ENCODE measurements around the gene KCP. TPM values are rescaled to one million over a fixed set of nuclear protein-coding genes. Genes with fewer than 3 reads are reported as not detected.

Gene KCP
- total RNA-seq, 6 experiments from 2014 or later = 0.10 to 0.22 (median 0.12) TPM; not detected in 2

DNA sequence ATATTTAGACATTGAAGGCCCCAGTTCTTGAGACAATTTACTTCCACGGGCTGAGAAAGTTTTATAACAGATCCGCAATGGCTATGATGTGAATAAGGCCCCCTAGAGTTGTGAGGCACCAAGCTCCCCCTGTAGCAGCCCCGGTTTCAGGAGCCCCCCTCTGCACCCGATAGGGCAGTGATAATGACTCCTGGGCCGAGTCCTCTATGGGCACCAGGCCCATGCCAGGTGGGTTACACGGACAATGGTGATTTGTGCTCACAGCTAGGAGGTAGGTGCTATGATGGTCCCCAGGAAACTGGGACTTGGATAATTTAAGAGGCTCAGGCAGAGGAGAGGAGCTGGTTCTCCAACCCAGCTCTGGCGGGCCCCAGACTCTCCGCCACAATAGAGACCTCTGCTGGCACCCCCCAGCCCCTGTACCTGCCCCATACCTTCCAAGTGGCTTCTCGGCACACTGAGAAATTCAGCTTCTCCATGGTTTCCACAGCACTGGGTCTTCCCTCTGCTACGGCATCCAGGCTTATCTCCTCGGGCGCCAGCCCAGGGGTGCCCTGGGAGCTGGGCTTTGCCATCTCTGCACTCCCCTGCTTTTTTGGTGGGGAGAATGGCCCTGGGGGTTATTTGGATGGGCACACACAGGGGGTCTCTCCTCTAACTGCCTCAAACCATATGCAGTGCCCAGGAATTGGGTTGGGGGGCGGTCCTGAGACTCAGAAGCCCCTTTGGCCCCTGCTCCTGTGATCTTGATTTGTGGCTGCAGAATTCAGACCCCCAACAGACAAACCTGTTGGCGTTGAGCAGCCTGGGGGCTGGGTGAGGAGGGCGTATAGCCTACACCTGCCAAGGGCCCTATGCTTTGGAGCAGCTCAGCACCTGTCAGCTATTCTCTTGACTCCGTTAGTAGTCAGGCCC is 12.2 kb upstream of the KCP start:
- Histone ChIP-seq H3K4me1 (no peaks in the 10 kb centered on the region), H3K4me3 (no peak overlapping the region), H3K9me3 (no peaks in the 10 kb centered on the region), H3K27ac (no peak overlapping the region), H3K36me3 (no peaks in the 10 kb centered on the region), H3K27me3 (no peaks in the 10 kb centered on the region)
- ATAC-seq = no peak
- 79% methylated on average over 5 of the region's 16 CpGs for WGBS (ENCODE audit: insufficient coverage, low coverage, low lambda C conversion rate, missing lambda C conversion rate)
- intact Hi-C loops (cut with DNase I) = no loop called here
- no peak for TF ChIP-seq POLR2A (IDR thresholded peaks at IDR 0.05)
- TF ChIP-seq, protein P1, sequence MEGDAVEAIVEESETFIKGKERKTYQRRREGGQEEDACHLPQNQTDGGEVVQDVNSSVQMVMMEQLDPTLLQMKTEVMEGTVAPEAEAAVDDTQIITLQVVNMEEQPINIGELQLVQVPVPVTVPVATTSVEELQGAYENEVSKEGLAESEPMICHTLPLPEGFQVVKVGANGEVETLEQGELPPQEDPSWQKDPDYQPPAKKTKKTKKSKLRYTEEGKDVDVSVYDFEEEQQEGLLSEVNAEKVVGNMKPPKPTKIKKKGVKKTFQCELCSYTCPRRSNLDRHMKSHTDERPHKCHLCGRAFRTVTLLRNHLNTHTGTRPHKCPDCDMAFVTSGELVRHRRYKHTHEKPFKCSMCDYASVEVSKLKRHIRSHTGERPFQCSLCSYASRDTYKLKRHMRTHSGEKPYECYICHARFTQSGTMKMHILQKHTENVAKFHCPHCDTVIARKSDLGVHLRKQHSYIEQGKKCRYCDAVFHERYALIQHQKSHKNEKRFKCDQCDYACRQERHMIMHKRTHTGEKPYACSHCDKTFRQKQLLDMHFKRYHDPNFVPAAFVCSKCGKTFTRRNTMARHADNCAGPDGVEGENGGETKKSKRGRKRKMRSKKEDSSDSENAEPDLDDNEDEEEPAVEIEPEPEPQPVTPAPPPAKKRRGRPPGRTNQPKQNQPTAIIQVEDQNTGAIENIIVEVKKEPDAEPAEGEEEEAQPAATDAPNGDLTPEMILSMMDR (IDR thresholded peaks at IDR 0.05) = no peak
- DNase-seq = peak in 1 of 3 donors; percentile 25

DNA sequence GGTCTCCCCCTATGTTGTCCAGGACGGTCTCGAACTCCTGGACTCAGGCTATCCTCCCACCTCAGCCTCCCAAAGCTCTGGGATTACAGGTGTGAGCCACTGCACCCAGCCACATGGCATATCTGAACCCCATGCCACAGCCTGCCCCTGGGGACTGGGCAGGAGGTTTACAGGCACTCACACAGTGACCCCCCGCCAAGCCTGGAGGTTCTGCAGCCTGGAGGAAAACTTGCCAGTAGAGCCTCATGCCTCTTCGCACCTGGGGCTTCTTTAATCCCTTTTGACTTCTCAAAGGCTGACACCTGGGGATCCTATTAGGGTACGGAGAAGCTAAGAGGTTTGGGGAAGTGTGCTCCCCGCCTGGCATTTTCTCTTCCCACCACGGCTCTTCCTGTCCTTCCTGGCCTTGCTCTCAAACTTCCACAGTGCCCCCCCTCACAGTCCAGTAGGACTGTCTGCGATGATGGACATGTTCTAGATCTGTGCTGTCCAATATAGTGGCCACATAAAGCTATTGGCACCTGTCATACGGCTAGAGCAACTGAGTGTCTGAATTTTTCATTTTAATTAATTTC is 11.4 kb upstream of the KCP start:
- Histone ChIP-seq H3K27ac (no peak overlapping the region), H3K27me3 (no peaks in the 10 kb centered on the region), H3K4me1 (no peaks in the 10 kb centered on the region), H3K9me3 (no peaks in the 10 kb centered on the region), H3K36me3 (no peaks in the 10 kb centered on the region), H3K4me3 (no peak overlapping the region)
- no peak for TF ChIP-seq POLR2A (IDR thresholded peaks at IDR 0.05)
- TF ChIP-seq, protein P1 (IDR thresholded peaks at IDR 0.05) = no peak
- ATAC-seq = no peak
- 80% methylated on average over 8 of the region's 9 CpGs for WGBS (ENCODE audit: insufficient coverage, low coverage, low lambda C conversion rate, missing lambda C conversion rate)
- DNase-seq = no peak
- intact Hi-C loops (cut with DNase I) = no loop called here

GRCh38 chr7:128920913-128921582 is 10.5 kb upstream of the KCP start:
- Histone ChIP-seq H3K4me1 (no peaks in the 10 kb centered on the region), H3K27ac (no peak overlapping the region), H3K36me3 (no peaks in the 10 kb centered on the region), H3K27me3 (no peaks in the 10 kb centered on the region), H3K4me3 (no peak overlapping the region), H3K9me3 (no peaks in the 10 kb centered on the region)
- 48% methylated on average over 12 of the region's 13 CpGs for WGBS (ENCODE audit: insufficient coverage, low coverage, low lambda C conversion rate, missing lambda C conversion rate)
- intact Hi-C loops (cut with DNase I) = no loop called here
- DNase-seq (peak in 1 of 3 donors; percentile 39), ATAC-seq (no peak)
- no peak for TF ChIP-seq POLR2A (IDR thresholded peaks at IDR 0.05)
- TF ChIP-seq, protein P1 (IDR thresholded peaks at IDR 0.05) = no peak

DNA sequence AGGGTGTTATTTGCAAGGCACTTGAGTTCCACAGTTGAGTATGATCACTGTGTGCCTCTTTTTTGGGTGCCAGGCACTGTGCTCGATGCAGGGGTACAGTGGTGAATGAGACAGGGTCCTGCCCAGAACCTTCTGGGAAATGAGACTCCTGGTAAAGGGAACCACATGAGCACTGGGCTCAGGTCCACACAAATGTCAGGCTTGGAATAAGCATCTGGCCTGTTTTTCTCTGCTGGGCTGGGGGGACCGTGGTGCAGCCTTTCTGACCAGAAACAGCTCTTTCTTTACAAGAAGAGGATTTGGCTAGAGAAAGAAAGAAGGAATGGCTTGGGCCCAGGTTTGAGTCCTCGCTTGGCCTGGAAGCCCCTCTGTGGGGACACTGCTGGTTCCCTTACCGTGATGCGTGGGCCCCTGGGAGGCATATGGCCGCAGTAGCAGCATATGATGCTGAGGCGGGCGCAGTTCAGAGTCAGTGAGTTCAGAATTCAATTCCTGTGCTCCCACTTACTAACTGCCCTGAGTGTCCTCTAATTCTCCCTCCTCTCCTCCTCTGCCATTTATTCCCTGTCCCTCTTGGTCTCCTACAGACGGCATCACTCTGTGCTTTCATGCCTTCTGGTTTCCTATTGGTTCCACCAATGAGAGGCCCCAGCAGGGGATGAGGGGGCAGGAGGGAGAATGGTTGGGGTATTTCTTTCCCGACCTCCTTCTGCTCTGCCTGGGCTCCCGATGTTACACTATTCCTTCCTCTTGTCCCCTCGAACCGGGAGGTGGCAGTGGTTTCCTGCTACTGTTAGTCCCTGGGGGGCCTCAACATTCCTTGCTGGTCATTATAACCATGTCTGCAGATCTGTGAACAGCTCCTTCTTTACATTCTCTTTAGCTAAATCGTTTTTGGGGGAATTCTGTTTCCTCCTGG is 9.6 kb upstream of the KCP start:
- intact Hi-C loops (cut with DNase I) = no loop called here
- TF ChIP-seq, protein P1 (IDR thresholded peaks at IDR 0.05) = no peak
- TF ChIP-seq POLR2A (IDR thresholded peaks at IDR 0.05) = no peak
- Histone ChIP-seq H3K27me3 (no peaks in the 10 kb centered on the region), H3K36me3 (no peaks in the 10 kb centered on the region), H3K4me1 (no peaks in the 10 kb centered on the region), H3K9me3 (no peaks in the 10 kb centered on the region), H3K4me3 (no peak overlapping the region), H3K27ac (no peak overlapping the region)
- WGBS (ENCODE audit: insufficient coverage, low coverage, low lambda C conversion rate, missing lambda C conversion rate) = 27% methylated on average over 5 of the region's 14 CpGs
- ATAC-seq = peak in 1 of 4 donors; percentile 15
- DNase-seq = peak in 1 of 3 donors; percentile 30
